MM.1S (cell line): ENCODE results near the gene DHX9.
"Not testable (repeated sequence)": the region's sequence is repeated elsewhere in the genome, so short reads cannot be mapped to it uniquely, and the experiment has no call there.

Experiments used
- DNase-seq: peaks from one replicate; pipeline ENCODE4 v3.0.0-alpha.2; 2015
- H2AFZ ChIP-seq: fragments of 300-600 bp; sonication (generic); 2 replicates; pipeline ENCODE4 v1.6.0; 2016; ENCODE audit warnings: antibody characterized with exemption, low read length
- H3F3A ChIP-seq: fragments of 300-600 bp; sonication (generic); 2 replicates; pipeline ENCODE4 v1.6.1; 2016; ENCODE audit warnings: mild to moderate bottlenecking, antibody characterized with exemption, low read length, moderate library complexity, mixed read lengths; ENCODE audit not compliant: insufficient read depth
- H3K27ac ChIP-seq: fragments of 300-600 bp; sonication (generic); 2 replicates; pipeline ENCODE4 v1.5.1; 2016; ENCODE audit warnings: mild to moderate bottlenecking, low read length
- H3K27me3 ChIP-seq: fragments of 300-600 bp; sonication (generic); replicated peaks from 2 replicates; pipeline ENCODE4 v1.6.0; 2016; ENCODE audit warnings: low read length; ENCODE audit not compliant: insufficient read depth
- H3K36me3 ChIP-seq: fragments of 300-600 bp; sonication (generic); replicated peaks from 2 replicates; pipeline ENCODE4 v1.6.1; 2016; ENCODE audit warnings: mild to moderate bottlenecking, low read length, mixed read lengths; ENCODE audit not compliant: insufficient read depth
- H3K4me1 ChIP-seq: fragments of 300-600 bp; sonication (generic); 2 replicates; pipeline ENCODE4 v1.6.1; 2016; ENCODE audit warnings: low read length, mixed read lengths
- H3K4me2 ChIP-seq: fragments of 300-600 bp; sonication (generic); 2 replicates; pipeline ENCODE4 v1.6.0; 2016; ENCODE audit warnings: low read depth, low read length
- H3K4me3 ChIP-seq: fragments of 300-600 bp; sonication (generic); 2 replicates; pipeline ENCODE4 v1.5.1; 2016; ENCODE audit warnings: low read length, mixed read lengths
- H3K79me2 ChIP-seq: fragments of 300-600 bp; sonication (generic); 2 replicates; pipeline ENCODE4 v1.6.1; 2016; ENCODE audit warnings: mixed run types, low read length, mixed read lengths
- H3K9ac ChIP-seq: fragments of 300-600 bp; sonication (generic); 2 replicates; pipeline ENCODE4 v1.6.1; 2016; ENCODE audit warnings: low read length, mixed read lengths
- H3K9me2 ChIP-seq: fragments of 300-600 bp; sonication (generic); replicated peaks from 2 replicates; pipeline ENCODE4 v1.6.1; 2016; ENCODE audit warnings: mild to moderate bottlenecking, low read length, mixed read lengths; ENCODE audit not compliant: insufficient read depth
- H3K9me3 ChIP-seq: fragments of 300-600 bp; sonication (generic); replicated peaks from 2 replicates; pipeline ENCODE4 v1.6.1; 2016; ENCODE audit warnings: mild to moderate bottlenecking, low read length, mixed read lengths; ENCODE audit not compliant: insufficient read depth
- H4K20me1 ChIP-seq: fragments of 300-600 bp; sonication (generic); 2 replicates; pipeline ENCODE4 v1.6.1; 2016; ENCODE audit warnings: mild to moderate bottlenecking, low read length, moderate library complexity, mixed read lengths; ENCODE audit not compliant: insufficient read depth
- EZH2 ChIP-seq: fragments of 300-600 bp; sonication (generic); optimal IDR thresholded peaks from 2 replicates; pipeline ENCODE3; 2017; ENCODE audit warnings: low read depth, mild to moderate bottlenecking, antibody characterized with exemption, low read length, mixed read lengths
- EZH2phosphoT487 ChIP-seq: fragments of 300-600 bp; sonication (generic); IDR thresholded peaks from 2 replicates; pipeline ENCODE4 v1.6.1; 2018; ENCODE audit warnings: antibody characterized with exemption, low read length
- TF ChIP-seq, protein P1 (sequence below): fragments of 300-600 bp; sonication (generic); IDR thresholded peaks from 2 replicates; pipeline ENCODE4 v1.5.1; 2016; ENCODE audit warnings: antibody characterized with exemption, low read length, mixed read lengths

The DHX9 gene

GRCh38 chr1:182890927-182891610 lies 51.9 kb downstream of the DHX9 start:
- no peak overlapping the region for H3K4me2 ChIP-seq
- no peaks in the 10 kb centered on the region for H3K9me2 ChIP-seq

DNA sequence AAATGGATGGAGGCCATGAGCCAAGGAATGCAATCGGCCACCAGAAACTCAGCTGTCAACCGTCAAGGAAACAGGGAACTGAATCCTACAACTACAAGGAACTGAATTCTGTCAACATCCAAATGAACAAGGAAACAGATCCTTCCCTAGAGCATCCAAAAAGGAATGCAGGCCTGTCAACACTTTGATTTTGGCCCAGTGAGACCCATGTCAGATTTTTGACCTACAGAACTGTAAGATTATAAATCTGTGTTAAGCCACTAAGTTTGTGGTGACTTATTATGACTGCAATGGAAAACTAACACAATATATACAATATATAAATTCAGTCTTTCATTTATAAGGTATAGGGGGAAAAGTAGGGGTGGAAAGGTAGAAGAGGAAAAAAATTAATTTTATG lies 58.5 kb downstream of the DHX9 start:
- no peak overlapping the region for H3K27ac ChIP-seq
- H3K36me3 ChIP-seq, result no peaks in the 10 kb centered on the region
- no peaks in the 10 kb centered on the region for H3K9me2 ChIP-seq
- no peak overlapping the region for H3K4me2 ChIP-seq
- DNase-seq, result no peak
- no peaks in the 10 kb centered on the region for H3K79me2 ChIP-seq
- no peak overlapping the region for H2AFZ ChIP-seq
- no peaks in the 10 kb centered on the region for H3K4me1 ChIP-seq
- no peaks in the 10 kb centered on the region for H3K27me3 ChIP-seq
- TF ChIP-seq EZH2phosphoT487 (no peak), EZH2 (no peak)
- TF ChIP-seq, protein P1, sequence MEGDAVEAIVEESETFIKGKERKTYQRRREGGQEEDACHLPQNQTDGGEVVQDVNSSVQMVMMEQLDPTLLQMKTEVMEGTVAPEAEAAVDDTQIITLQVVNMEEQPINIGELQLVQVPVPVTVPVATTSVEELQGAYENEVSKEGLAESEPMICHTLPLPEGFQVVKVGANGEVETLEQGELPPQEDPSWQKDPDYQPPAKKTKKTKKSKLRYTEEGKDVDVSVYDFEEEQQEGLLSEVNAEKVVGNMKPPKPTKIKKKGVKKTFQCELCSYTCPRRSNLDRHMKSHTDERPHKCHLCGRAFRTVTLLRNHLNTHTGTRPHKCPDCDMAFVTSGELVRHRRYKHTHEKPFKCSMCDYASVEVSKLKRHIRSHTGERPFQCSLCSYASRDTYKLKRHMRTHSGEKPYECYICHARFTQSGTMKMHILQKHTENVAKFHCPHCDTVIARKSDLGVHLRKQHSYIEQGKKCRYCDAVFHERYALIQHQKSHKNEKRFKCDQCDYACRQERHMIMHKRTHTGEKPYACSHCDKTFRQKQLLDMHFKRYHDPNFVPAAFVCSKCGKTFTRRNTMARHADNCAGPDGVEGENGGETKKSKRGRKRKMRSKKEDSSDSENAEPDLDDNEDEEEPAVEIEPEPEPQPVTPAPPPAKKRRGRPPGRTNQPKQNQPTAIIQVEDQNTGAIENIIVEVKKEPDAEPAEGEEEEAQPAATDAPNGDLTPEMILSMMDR, result no peak
- H3K4me3 ChIP-seq, result no peak overlapping the region
- no peaks in the 10 kb centered on the region for H3F3A ChIP-seq
- H3K9me3 ChIP-seq, result no peaks in the 10 kb centered on the region
- H3K9ac ChIP-seq, result no peak overlapping the region
- no peaks in the 10 kb centered on the region for H4K20me1 ChIP-seq

More at GRCh38 chr1:182890927-182891610, 51.9 kb downstream of the DHX9 start:
- no peak for DNase-seq
- no peak overlapping the region for H3K4me3 ChIP-seq
- no peak for TF ChIP-seq EZH2
- TF ChIP-seq, protein P1, result no peak
- TF ChIP-seq EZH2phosphoT487, result no peak
- H3F3A ChIP-seq, result peaks cover 5% of the 10 kb centered on the region; the same call in 1 of the 2 replicates
- no peaks in the 10 kb centered on the region for H3K79me2 ChIP-seq
- no peaks in the 10 kb centered on the region for H3K27me3 ChIP-seq
- H4K20me1 ChIP-seq, result no peaks in the 10 kb centered on the region
- H2AFZ ChIP-seq, result no peak overlapping the region
- no peaks in the 10 kb centered on the region for H3K9me3 ChIP-seq
- H3K27ac ChIP-seq, result no peak overlapping the region
- H3K4me1 ChIP-seq, result no peaks in the 10 kb centered on the region
- peaks cover 23% of the 10 kb centered on the region for H3K36me3 ChIP-seq
- no peak overlapping the region for H3K9ac ChIP-seq

GRCh38 chr1:182901946-182902345 lies 62.8 kb downstream of the DHX9 start:
- H3K9me3 ChIP-seq, DNase-seq, H3K4me2 ChIP-seq, H3F3A ChIP-seq, H3K36me3 ChIP-seq, H3K9me2 ChIP-seq, H3K79me2 ChIP-seq, H4K20me1 ChIP-seq, H3K27ac ChIP-seq, H3K4me1 ChIP-seq, H3K27me3 ChIP-seq, H2AFZ ChIP-seq, H3K9ac ChIP-seq, H3K4me3 ChIP-seq: not testable (repeated sequence)

GRCh38 chr1:182905321-182905720 lies 66.2 kb downstream of the DHX9 start:
- no peaks in the 10 kb centered on the region for H3K27me3 ChIP-seq
- H3K9me3 ChIP-seq, result no peaks in the 10 kb centered on the region
- TF ChIP-seq, protein P1, result no peak
- TF ChIP-seq EZH2, result no peak
- TF ChIP-seq EZH2phosphoT487, result no peak
- H3K79me2 ChIP-seq, result no peaks in the 10 kb centered on the region
- DNase-seq, result no peak
- no peaks in the 10 kb centered on the region for H3K36me3 ChIP-seq
- no peak overlapping the region for H3K27ac ChIP-seq
- H4K20me1 ChIP-seq, result no peaks in the 10 kb centered on the region
- H2AFZ ChIP-seq, result no peak overlapping the region
- H3K4me3 ChIP-seq, result no peak overlapping the region
- no peaks in the 10 kb centered on the region for H3K9me2 ChIP-seq
- no peaks in the 10 kb centered on the region for H3K4me1 ChIP-seq
- no peaks in the 10 kb centered on the region for H3F3A ChIP-seq
- no peak overlapping the region for H3K4me2 ChIP-seq
- no peak overlapping the region for H3K9ac ChIP-seq
